GM20000 (cell line): Measurements from ENCODE around the gene HAPLN2.
A peak's percentile ranks its signal among the peaks of the same experiment; 100 is the strongest.
"Not testable (repeated sequence)": the region's sequence is repeated elsewhere in the genome, so short reads cannot be mapped to it uniquely, and the experiment has no call there.

Experiments
- DNase-seq: peaks from one replicate; pipeline ENCODE4 v3.0.0; 2012; ENCODE audit warnings: low spot score
- TF ChIP-seq, protein P1 (sequence below): IDR thresholded peaks from 2 replicates; pipeline ENCODE4 v1.5.1; 2012; ENCODE audit warnings: mild to moderate bottlenecking, control low read depth; ENCODE audit errors: extremely low read depth, missing control alignments

HAPLN2 gene

DNA sequence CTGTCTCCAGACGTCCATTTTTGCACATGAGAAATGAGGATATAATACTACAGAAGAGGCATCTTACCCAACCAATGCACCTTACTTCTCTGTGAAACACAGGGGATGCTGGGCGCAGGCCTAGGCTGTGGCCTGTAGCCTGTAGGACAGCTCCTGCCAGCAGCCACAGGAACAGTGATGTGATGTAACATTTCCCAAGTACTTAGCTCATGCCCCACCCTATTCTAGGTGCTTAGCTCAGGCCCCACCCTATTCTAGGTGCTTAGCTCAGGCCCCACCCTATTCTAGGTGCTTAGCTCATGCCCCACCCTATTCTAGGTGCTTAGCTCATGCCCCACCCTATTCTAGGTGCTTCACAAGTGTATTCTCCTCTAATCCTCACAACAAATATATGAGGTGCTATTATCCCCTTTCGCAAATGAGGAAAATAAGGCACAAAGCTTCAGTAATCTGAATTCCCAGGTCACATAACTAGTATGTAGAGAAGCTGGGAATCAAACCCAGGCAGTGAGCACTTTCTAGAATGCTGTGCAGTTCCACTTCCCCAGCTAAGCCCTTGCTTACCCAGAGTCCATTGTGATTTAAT, 32.2 kb upstream of the HAPLN2 start:
- TF ChIP-seq, protein P1, sequence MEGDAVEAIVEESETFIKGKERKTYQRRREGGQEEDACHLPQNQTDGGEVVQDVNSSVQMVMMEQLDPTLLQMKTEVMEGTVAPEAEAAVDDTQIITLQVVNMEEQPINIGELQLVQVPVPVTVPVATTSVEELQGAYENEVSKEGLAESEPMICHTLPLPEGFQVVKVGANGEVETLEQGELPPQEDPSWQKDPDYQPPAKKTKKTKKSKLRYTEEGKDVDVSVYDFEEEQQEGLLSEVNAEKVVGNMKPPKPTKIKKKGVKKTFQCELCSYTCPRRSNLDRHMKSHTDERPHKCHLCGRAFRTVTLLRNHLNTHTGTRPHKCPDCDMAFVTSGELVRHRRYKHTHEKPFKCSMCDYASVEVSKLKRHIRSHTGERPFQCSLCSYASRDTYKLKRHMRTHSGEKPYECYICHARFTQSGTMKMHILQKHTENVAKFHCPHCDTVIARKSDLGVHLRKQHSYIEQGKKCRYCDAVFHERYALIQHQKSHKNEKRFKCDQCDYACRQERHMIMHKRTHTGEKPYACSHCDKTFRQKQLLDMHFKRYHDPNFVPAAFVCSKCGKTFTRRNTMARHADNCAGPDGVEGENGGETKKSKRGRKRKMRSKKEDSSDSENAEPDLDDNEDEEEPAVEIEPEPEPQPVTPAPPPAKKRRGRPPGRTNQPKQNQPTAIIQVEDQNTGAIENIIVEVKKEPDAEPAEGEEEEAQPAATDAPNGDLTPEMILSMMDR, result no peak
- no peak for DNase-seq

DNA sequence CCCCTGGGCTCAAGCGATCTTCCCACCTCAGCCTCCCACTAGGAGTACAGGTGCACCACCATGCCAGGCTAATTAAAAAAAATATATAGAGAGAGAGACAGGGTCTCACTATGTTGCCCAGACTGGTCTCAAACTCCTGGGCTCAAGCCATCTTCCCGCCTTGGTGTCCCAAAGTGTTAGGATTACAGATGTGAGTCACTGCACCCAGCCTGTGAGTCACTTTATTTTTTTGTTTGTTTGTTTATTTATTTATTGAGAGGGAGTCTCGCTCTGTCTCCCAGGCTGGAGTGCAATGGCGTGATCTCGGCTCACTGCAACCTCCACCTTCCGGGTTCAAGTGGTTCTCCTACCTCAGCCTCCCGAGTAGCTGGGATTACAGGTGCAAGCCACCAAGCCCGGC, 31.3 kb upstream of the HAPLN2 start:
- not testable (repeated sequence) for DNase-seq

DNA sequence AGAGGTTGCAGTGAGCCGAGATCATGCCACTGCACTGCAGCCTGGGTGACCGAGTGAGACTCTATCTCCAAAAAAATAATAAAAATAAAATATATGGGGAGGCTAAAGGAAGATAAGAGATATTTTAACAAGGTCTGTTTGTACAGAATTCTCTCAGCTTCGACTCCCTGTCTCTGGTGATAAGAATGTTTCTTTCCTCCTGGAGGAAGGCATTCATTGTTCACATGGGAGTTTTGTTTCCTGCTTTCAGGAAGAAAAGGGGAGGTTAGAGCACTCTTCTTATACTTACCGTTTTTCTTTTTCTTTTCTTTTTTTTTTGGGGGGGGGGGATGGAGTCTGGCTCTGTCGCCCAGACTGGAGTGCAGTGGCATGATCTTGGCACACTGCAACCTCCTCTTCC, 29.7 kb upstream of the HAPLN2 start:
- TF ChIP-seq, protein P1, result no peak
- no peak for DNase-seq

- TF ChIP-seq, protein P1, result no peak
- no peak for DNase-seq
Observed at GRCh38 chr1:156590326-156591180, 28.7 kb upstream of the HAPLN2 start.

- TF ChIP-seq, protein P1, result no peak
- no peak for DNase-seq
Observed at GRCh38 chr1:156591181-156591431, 28.1 kb upstream of the HAPLN2 start.

- DNase-seq, result peak; percentile 90
- TF ChIP-seq, protein P1, result no peak
Observed at GRCh38 chr1:156591432-156592157, 27.6 kb upstream of the HAPLN2 start, which contains the start of gene NAXE. Gene NAXE, plus strand, starts transcription at chr1:156591776. Its CDS starts 29 bp downstream, at chr1:156591805.

DNA sequence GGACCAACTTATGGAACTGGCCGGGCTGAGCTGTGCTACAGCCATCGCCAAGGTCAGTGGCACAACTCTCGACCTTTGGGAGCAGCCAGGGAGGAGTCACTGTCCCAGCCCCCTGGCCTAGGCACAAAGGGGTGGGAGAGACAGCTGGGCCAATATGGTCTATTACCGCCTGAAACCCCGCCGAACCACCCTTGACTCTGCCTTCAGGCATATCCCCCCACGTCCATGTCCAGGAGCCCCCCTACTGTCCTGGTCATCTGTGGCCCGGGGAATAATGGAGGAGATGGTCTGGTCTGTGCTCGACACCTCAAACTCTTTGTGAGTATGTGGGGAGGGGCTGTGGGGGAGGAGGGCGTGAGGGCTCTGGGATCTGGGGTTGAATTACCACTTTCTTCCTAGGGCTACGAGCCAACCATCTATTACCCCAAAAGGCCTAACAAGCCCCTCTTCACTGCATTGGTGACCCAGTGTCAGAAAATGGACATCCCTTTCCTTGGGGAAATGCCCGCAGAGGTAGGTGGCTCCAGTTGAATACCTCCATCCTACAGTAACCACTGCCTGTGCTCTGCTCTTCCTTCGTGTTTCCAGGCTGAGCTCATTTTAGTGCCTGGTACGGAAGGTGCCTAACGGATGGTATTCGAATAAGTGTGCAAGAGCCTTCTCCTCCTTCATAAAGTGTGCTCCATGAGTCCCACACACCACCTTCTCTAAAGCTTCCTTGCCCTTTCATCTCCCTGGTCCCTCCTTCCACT, 26.9 kb upstream of the HAPLN2 start:
- DNase-seq, result no peak
- TF ChIP-seq, protein P1, result no peak
